RPMI7951 (cell line): ENCODE measurements around the gene DCUN1D1. TPM values are rescaled to one million over a fixed set of nuclear protein-coding genes. Genes with fewer than 3 reads are reported as not detected.

ENCODE experiments used
- DNase-seq: peaks from one replicate; pipeline ENCODE4 v3.0.0-alpha.2; 2012; ENCODE audit warnings: low read depth
- total RNA-seq: library from RNA; depleted of rRNA; stranded (reverse); fragments of >200 nt; shearing (Covaris generic); gene quantifications from 2 replicates; pipeline ENCODE4 v1.2.3, GENCODE V29; 2014; rRNA removed

DCUN1D1 gene
- total RNA-seq, 1 experiment from 2014 or later, result 36.8 TPM

- no peak for DNase-seq
Observed at GRCh38 chr3:182892226-182892625, 88.1 kb downstream of the DCUN1D1 start.

- DNase-seq, result no peak
Observed at GRCh38 chr3:182891364-182891763, 89.0 kb downstream of the DCUN1D1 start.

DNA sequence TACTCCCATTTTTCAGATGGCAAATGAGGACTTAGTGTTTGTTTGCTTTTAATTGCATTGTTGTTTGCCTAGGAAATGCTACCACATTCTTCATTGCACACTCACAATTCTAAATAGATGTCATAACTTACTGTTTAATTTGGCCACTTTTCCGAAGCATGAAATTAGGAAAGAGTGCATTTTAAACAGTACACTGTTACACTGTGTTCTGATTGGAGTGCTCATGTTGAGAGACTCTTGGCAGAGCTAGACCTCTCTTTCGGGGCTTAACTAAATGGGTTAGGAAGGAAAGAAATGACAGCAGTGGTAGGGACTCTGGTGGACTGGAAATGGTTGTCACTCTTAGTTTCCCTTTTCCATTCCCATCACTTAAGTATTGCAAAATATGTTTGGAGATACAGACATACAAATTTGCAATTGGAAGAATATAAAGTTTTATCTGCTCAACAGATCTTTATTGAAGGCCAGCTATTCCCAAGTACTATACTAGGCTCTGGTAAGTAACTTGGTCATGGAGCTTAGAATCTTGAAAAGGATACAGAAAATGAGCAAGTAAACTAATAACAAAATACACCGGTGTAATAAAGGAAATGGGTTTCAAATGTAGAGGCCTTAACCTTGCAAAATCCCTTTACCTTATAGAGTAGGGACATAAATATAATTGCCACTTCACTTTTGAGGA is 90.2 kb downstream of the DCUN1D1 start:
- DNase-seq, result no peak

Other genes starting within 250 kb of the DCUN1D1 start
- 64.3 and 77.9 TPM in 2 replicates for gene ATP11B, start 187.0 kb downstream of the DCUN1D1 start, total RNA-seq
- 19.4 and 23.9 TPM in 2 replicates for gene MCCC1, start 119.0 kb upstream of the DCUN1D1 start, total RNA-seq
- gene LAMP3, start 182.2 kb upstream of the DCUN1D1 start, total RNA-seq, result not detected in 2 replicates